ENCODE measurements around the gene NAT9.

NAT9 gene

DNA sequence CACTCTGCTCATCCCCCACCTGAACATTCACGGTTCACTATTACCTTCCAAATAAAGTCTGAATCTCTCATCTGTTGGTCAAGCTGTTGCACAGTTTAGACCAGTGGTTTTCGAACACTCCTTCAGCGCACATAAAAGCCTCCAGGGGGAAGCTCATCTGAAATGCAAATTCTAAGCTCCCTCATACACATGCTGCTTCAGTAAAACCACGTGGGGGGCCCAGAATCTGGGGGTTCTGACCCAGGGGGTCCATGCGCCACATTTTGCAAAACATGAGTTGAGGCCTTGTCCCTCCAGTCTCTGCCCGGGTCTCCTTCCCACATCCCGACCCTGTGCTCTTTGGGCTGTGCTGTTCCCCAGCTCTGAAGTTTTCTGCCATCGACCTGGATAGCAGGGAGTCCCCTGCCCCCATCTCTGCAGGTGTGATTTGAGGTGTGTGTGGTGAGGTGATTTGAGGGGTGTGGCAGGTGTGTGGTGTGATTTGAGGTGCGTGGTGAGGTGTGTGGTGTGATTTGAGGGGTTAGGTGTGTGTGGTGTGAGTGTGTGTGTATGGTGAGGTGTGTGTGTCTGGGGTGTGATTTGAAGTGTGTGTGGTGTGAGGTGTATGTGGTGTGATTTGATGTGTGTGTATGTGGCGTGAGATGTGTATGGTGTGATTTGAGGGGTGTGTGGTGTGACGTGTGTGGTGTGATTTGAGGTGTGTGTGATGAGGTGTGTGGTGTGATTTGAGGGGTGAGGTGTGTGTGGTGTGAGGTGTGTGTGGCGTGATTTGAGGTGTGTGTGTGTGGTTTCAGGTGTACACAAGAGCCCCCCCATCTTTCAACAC is 43.9 kb downstream of the NAT9 start:
- ChIA-PET CTCF (interaction anchor here (1.1 kb wide), 1 partner anchor 46 kb away, joined by 3 read pairs; no protein-coding TSS in a partner anchor), POLR2A (no interaction called here)
- Histone ChIP-seq H3K36me3 (ENCODE audit: control insufficient read depth in 4 of 4, insufficient read depth in 4 of 4, low read length in 3 of 4) (no peaks in the 10 kb centered on the region), H3K27ac (ENCODE audit: insufficient read depth in 1 of 2, low read depth in 1 of 2, low read length in 2 of 2, poor library complexity in 1 of 2, severe bottlenecking in 2 of 2) (no peak overlapping the region), H3K4me1 (ENCODE audit: control extremely low read depth in 1 of 4, control insufficient read depth in 4 of 4, insufficient read depth in 4 of 4, low read length in 3 of 4) (peaks cover 0 to 38% (median 34%) of the 10 kb centered on the region in 4 experiments), H3K9me3 (ENCODE audit: control extremely low read depth in 1 of 5, control insufficient read depth in 4 of 5, insufficient read depth in 2 of 5, low read depth in 1 of 5, low read length in 4 of 5) (no peaks in the 10 kb centered on the region), H3K27me3 (replicated peaks in 2 of 5; ENCODE audit: control insufficient read depth in 4 of 5, insufficient read depth in 5 of 5, low read length in 4 of 5) (no peaks in the 10 kb centered on the region), H3K4me3 (ENCODE audit: control insufficient read depth in 1 of 7, extremely low read depth in 1 of 7, insufficient read depth in 4 of 7, low read depth in 2 of 7, low read length in 6 of 7) (no peak overlapping the region)
- WGBS (ENCODE audit: insufficient coverage): 92% methylated on average over 11 of the region's 12 CpGs
- DNase-seq: no peak

DNA sequence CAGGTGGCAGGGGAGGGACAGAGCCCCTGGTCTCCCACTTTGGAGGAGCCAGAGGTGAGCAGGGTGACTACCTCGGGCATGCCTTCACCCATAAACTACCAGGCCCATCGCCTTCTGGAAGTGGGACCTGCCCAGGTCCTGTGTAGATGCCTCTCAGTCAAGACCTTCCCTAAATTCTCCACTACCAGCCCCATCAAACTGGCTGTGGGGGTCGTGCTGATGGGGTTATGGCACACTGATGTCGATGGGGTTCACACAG is 44.9 kb downstream of the NAT9 start:
- H3K36me3 ChIP-seq (ENCODE audit: control insufficient read depth in 4 of 4, insufficient read depth in 4 of 4, low read length in 3 of 4): no peaks in the 10 kb centered on the region
- ChIA-PET CTCF (interaction anchor here (1.0 to 1.5 kb wide), 2 partner anchors 13 to 45 kb away, joined by 3 to 4 read pairs; no protein-coding TSS in a partner anchor), POLR2A (interaction anchor here (0.6 kb wide), 1 partner anchor 236 kb away, joined by 3 read pairs; no protein-coding TSS in a partner anchor)
- H3K4me1 ChIP-seq (ENCODE audit: control extremely low read depth in 1 of 4, control insufficient read depth in 4 of 4, insufficient read depth in 4 of 4, low read length in 3 of 4): peaks cover 0 to 33% (median 31%) of the 10 kb centered on the region in 4 experiments
- no peak for DNase-seq
- H3K9me3 ChIP-seq (ENCODE audit: control extremely low read depth in 1 of 5, control insufficient read depth in 4 of 5, insufficient read depth in 2 of 5, low read depth in 1 of 5, low read length in 4 of 5): no peaks in the 10 kb centered on the region
- no peaks in the 10 kb centered on the region for H3K27me3 ChIP-seq (replicated peaks in 2 of 5; ENCODE audit: control insufficient read depth in 4 of 5, insufficient read depth in 5 of 5, low read length in 4 of 5)
- H3K4me3 ChIP-seq (ENCODE audit: control insufficient read depth in 1 of 7, extremely low read depth in 1 of 7, insufficient read depth in 4 of 7, low read depth in 2 of 7, low read length in 6 of 7): no peak overlapping the region
- H3K27ac ChIP-seq (ENCODE audit: insufficient read depth in 1 of 2, low read depth in 1 of 2, low read length in 2 of 2, poor library complexity in 1 of 2, severe bottlenecking in 2 of 2): no peak overlapping the region
- 89% methylated on average over 4 of the region's 4 CpGs for WGBS (ENCODE audit: insufficient coverage)

DNA sequence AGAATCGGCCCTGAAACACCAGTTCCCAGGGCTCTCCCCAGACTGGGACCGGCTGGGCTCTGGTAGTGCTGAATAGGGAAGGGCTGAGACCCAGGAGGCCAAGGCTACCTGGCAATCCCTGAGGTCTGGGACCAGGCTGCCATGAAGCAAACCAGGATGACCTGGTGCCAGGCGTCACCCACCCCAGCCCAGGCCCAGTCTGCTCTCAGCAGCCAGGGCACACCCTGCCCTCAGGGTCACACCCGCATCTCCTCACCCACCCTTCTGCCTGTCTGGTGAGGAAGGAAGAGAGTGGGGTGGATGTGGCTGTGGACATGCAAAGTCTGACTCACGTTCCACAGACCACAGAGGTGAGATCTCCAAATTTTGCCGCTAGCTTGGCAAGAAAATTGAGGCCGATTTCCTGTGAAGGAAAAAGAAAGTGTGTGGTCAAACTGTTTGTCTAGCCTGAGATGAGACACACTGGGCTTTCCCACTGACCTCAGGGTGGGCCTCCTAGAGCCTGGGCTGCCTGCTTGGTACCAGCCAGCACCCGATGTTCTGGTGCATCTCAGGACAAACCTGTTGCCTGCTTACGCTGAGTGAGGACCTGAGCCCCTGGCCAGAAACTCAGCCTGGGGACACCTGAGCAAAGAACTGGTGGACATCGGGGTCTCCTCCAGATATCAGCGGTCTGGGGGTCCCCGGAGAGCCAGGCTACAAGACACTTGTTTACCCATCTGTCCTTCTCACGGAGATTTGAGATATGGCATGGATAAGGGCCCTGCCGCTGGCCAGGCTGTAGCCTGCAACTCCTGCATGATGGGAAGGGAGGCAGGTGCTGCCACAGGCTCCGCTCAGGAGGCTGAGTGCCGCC is 45.4 kb downstream of the NAT9 start:
- H3K4me3 ChIP-seq (ENCODE audit: control insufficient read depth in 1 of 7, extremely low read depth in 1 of 7, insufficient read depth in 4 of 7, low read depth in 2 of 7, low read length in 6 of 7): peak overlapping the region in 1 of 7 experiments; percentile 0
- ChIA-PET CTCF (interaction anchor here (1.0 to 1.5 kb wide), 2 partner anchors 14 to 44 kb away, joined by 3 to 4 read pairs; no protein-coding TSS in a partner anchor), POLR2A (interaction anchor here (0.6 to 0.9 kb wide), 3 partner anchors 7 to 237 kb away, joined by 3 read pairs; no protein-coding TSS in a partner anchor)
- no peaks in the 10 kb centered on the region for H3K27me3 ChIP-seq (replicated peaks in 2 of 5; ENCODE audit: control insufficient read depth in 4 of 5, insufficient read depth in 5 of 5, low read length in 4 of 5)
- no peaks in the 10 kb centered on the region for H3K36me3 ChIP-seq (ENCODE audit: control insufficient read depth in 4 of 4, insufficient read depth in 4 of 4, low read length in 3 of 4)
- DNase-seq: peak; percentile 66 to 92 (median 88)
- peaks cover 0 to 27% (median 25%) of the 10 kb centered on the region in 4 experiments for H3K4me1 ChIP-seq (ENCODE audit: control extremely low read depth in 1 of 4, control insufficient read depth in 4 of 4, insufficient read depth in 4 of 4, low read length in 3 of 4)
- H3K9me3 ChIP-seq (ENCODE audit: control extremely low read depth in 1 of 5, control insufficient read depth in 4 of 5, insufficient read depth in 2 of 5, low read depth in 1 of 5, low read length in 4 of 5): no peaks in the 10 kb centered on the region
- H3K27ac ChIP-seq (ENCODE audit: insufficient read depth in 1 of 2, low read depth in 1 of 2, low read length in 2 of 2, poor library complexity in 1 of 2, severe bottlenecking in 2 of 2): no peak overlapping the region
- WGBS (ENCODE audit: insufficient coverage): 57% methylated on average over 11 of the region's 16 CpGs

- DNase-seq: no peak
- ChIA-PET CTCF (interaction anchor here (0.8 to 1.5 kb wide), 4 partner anchors 17 to 351 kb away, joined by 3 to 4 read pairs (median 4); partner anchors contain the start of gene CD300LF), POLR2A (interaction anchor here (0.6 to 0.9 kb wide), 3 partner anchors 8 to 177 kb away, joined by 3 read pairs; no protein-coding TSS in a partner anchor)
- H3K9me3 ChIP-seq (ENCODE audit: control extremely low read depth in 1 of 5, control insufficient read depth in 4 of 5, insufficient read depth in 2 of 5, low read depth in 1 of 5, low read length in 4 of 5): no peaks in the 10 kb centered on the region
- H3K4me3 ChIP-seq (ENCODE audit: control insufficient read depth in 1 of 7, extremely low read depth in 1 of 7, insufficient read depth in 4 of 7, low read depth in 2 of 7, low read length in 6 of 7): no peak overlapping the region
- no peak overlapping the region for H3K27ac ChIP-seq (ENCODE audit: insufficient read depth in 1 of 2, low read depth in 1 of 2, low read length in 2 of 2, poor library complexity in 1 of 2, severe bottlenecking in 2 of 2)
- no peaks in the 10 kb centered on the region for H3K27me3 ChIP-seq (replicated peaks in 2 of 5; ENCODE audit: control insufficient read depth in 4 of 5, insufficient read depth in 5 of 5, low read length in 4 of 5)
- H3K36me3 ChIP-seq (ENCODE audit: control insufficient read depth in 4 of 4, insufficient read depth in 4 of 4, low read length in 3 of 4): no peaks in the 10 kb centered on the region
- peaks cover 0 to 24% (median 20%) of the 10 kb centered on the region in 4 experiments for H3K4me1 ChIP-seq (ENCODE audit: control extremely low read depth in 1 of 4, control insufficient read depth in 4 of 4, insufficient read depth in 4 of 4, low read length in 3 of 4)
- 98% methylated on average over 15 of the region's 15 CpGs for WGBS (ENCODE audit: insufficient coverage)
Observed at GRCh38 chr17:74729866-74730265, 46.3 kb downstream of the NAT9 start.

GRCh38 chr17:74729368-74729767 is 46.8 kb downstream of the NAT9 start:
- no peaks in the 10 kb centered on the region for H3K27me3 ChIP-seq (replicated peaks in 2 of 5; ENCODE audit: control insufficient read depth in 4 of 5, insufficient read depth in 5 of 5, low read length in 4 of 5)
- no peak overlapping the region for H3K4me3 ChIP-seq (ENCODE audit: control insufficient read depth in 1 of 7, extremely low read depth in 1 of 7, insufficient read depth in 4 of 7, low read depth in 2 of 7, low read length in 6 of 7)
- H3K36me3 ChIP-seq (ENCODE audit: control insufficient read depth in 4 of 4, insufficient read depth in 4 of 4, low read length in 3 of 4): no peaks in the 10 kb centered on the region
- peaks cover 0 to 24% (median 20%) of the 10 kb centered on the region in 4 experiments for H3K4me1 ChIP-seq (ENCODE audit: control extremely low read depth in 1 of 4, control insufficient read depth in 4 of 4, insufficient read depth in 4 of 4, low read length in 3 of 4)
- H3K27ac ChIP-seq (ENCODE audit: insufficient read depth in 1 of 2, low read depth in 1 of 2, low read length in 2 of 2, poor library complexity in 1 of 2, severe bottlenecking in 2 of 2): no peak overlapping the region
- no peak for DNase-seq
- ChIA-PET CTCF (interaction anchor here (0.8 to 1.1 kb wide), 3 partner anchors 16 to 350 kb away, joined by 3 to 4 read pairs (median 3); partner anchors contain the start of gene CD300LF), POLR2A (interaction anchor here (0.6 to 0.9 kb wide), 3 partner anchors 9 to 176 kb away, joined by 3 read pairs; no protein-coding TSS in a partner anchor)
- no peaks in the 10 kb centered on the region for H3K9me3 ChIP-seq (ENCODE audit: control extremely low read depth in 1 of 5, control insufficient read depth in 4 of 5, insufficient read depth in 2 of 5, low read depth in 1 of 5, low read length in 4 of 5)
- WGBS (ENCODE audit: insufficient coverage): 95% methylated on average over 4 of the region's 5 CpGs

- Histone ChIP-seq H3K27ac (ENCODE audit: insufficient read depth in 1 of 2, low read depth in 1 of 2, low read length in 2 of 2, poor library complexity in 1 of 2, severe bottlenecking in 2 of 2) (no peak overlapping the region), H3K36me3 (ENCODE audit: control insufficient read depth in 4 of 4, insufficient read depth in 4 of 4, low read length in 3 of 4) (no peaks in the 10 kb centered on the region), H3K4me3 (ENCODE audit: control insufficient read depth in 1 of 7, extremely low read depth in 1 of 7, insufficient read depth in 4 of 7, low read depth in 2 of 7, low read length in 6 of 7) (no peak overlapping the region), H3K9me3 (ENCODE audit: control extremely low read depth in 1 of 5, control insufficient read depth in 4 of 5, insufficient read depth in 2 of 5, low read depth in 1 of 5, low read length in 4 of 5) (no peaks in the 10 kb centered on the region), H3K27me3 (replicated peaks in 2 of 5; ENCODE audit: control insufficient read depth in 4 of 5, insufficient read depth in 5 of 5, low read length in 4 of 5) (no peaks in the 10 kb centered on the region), H3K4me1 (ENCODE audit: control extremely low read depth in 1 of 4, control insufficient read depth in 4 of 4, insufficient read depth in 4 of 4, low read length in 3 of 4) (peaks cover 0 to 26% (median 20%) of the 10 kb centered on the region in 4 experiments)
- ChIA-PET POLR2A (no interaction called here), CTCF (no interaction called here)
- WGBS (ENCODE audit: insufficient coverage): 100% methylated on average over 2 of the region's 3 CpGs
- no peak for DNase-seq
Observed at GRCh38 chr17:74728702-74729075, 47.5 kb downstream of the NAT9 start.
